22Rv1 (cell line): Measurements from ENCODE around the gene SNRNP70.

Experiments used
- ZFX ChIP-seq: fragments of 450-650 bp; IDR thresholded peaks from 2 replicates; pipeline ENCODE4 v1.6.1; 2017; ENCODE audit warnings: antibody characterized with exemption, borderline replicate concordance
- TF ChIP-seq, protein P1 (sequence below): fragments of 450-650 bp; IDR thresholded peaks from 2 replicates; pipeline ENCODE4 v1.5.1; 2017; ENCODE audit warnings: mild to moderate bottlenecking

DNA sequence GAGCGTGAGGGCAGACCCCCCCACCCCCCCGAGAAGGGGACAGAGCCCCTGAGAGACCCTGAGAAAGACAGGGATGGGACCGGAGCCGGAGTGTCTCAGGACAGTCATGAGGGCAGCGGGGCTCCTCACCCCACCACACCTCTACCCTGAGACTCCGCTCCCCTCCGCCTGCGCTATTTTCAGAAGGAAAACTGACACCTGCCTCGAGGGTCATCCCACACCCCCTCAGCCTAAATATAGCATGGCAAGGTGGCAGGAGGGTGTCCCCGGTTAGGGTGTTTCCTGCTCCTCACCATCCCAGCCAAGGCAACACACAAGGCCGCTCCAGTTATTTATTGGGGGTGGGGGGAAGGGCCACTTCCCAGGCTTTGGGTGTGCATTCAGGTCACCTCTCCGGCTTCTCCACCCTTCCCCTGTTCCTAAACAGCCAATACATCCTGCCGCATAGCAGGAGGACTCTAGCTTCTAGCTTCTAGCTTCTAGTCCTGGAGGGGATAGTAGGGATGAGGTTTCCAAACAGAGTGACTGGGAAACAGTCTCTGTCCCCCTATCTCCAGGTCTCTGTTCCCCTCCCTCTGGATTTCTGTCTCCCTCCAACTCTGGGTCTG is 19.2 kb upstream of the SNRNP70 start:
- no peak for TF ChIP-seq ZFX
- TF ChIP-seq, protein P1, sequence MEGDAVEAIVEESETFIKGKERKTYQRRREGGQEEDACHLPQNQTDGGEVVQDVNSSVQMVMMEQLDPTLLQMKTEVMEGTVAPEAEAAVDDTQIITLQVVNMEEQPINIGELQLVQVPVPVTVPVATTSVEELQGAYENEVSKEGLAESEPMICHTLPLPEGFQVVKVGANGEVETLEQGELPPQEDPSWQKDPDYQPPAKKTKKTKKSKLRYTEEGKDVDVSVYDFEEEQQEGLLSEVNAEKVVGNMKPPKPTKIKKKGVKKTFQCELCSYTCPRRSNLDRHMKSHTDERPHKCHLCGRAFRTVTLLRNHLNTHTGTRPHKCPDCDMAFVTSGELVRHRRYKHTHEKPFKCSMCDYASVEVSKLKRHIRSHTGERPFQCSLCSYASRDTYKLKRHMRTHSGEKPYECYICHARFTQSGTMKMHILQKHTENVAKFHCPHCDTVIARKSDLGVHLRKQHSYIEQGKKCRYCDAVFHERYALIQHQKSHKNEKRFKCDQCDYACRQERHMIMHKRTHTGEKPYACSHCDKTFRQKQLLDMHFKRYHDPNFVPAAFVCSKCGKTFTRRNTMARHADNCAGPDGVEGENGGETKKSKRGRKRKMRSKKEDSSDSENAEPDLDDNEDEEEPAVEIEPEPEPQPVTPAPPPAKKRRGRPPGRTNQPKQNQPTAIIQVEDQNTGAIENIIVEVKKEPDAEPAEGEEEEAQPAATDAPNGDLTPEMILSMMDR = no peak
